IPS DF 4.7 (cell line): ENCODE results near the gene FOXK2.
A peak's percentile ranks its signal among the peaks of the same experiment; 100 is the strongest.

ENCODE experiments used
- DNase-seq: peaks from one replicate; pipeline ENCODE4 v3.0.0-alpha.2; 2013; ENCODE audit warnings: low spot score; ENCODE audit errors: extremely low read depth

Gene FOXK2

DNA sequence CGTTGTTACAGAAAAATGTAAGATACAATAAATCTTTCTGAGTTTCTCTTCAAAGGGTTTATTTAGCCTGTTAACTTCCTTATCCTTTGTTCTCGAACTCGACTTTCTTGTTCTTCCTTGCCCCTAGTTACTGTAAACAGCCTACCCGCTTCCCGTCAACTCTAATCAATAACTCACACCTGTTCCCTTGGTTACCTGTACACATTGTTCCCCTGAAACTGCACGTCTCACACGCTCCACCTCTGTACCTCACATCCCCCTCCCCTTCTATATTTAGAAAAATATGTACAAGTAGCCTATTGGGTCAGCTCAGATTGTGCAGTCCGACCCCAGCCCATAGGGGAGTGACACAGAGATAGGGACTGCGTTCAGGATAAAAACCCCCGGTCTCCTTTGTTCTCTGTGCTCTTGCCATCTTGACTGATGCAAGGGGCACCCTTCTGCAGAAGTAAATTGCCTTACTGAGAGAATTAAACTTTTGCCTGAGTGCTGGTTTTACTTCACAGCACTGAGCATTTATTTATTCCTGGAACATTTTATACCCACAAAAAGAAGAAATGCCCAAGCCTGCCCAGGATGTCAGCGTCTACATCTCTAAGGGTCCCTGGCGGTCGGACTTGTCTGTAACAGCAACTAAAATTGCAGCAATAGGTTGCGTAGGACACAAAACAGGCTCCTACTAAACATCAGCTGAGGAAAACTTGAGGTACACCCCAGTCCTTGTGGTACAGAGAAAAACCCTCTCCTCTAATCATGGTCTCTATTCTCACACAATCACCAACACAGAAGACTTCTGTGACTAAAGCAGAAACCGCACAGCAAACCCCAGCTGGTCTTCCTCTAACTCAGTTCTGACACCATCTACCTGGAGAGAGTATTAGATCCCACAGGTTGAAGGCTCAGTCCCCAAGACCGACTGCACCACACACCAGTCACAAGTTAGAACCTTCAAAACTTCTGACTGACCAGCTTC, 117.4 kb downstream of the FOXK2 start:
- no peak for DNase-seq

DNA sequence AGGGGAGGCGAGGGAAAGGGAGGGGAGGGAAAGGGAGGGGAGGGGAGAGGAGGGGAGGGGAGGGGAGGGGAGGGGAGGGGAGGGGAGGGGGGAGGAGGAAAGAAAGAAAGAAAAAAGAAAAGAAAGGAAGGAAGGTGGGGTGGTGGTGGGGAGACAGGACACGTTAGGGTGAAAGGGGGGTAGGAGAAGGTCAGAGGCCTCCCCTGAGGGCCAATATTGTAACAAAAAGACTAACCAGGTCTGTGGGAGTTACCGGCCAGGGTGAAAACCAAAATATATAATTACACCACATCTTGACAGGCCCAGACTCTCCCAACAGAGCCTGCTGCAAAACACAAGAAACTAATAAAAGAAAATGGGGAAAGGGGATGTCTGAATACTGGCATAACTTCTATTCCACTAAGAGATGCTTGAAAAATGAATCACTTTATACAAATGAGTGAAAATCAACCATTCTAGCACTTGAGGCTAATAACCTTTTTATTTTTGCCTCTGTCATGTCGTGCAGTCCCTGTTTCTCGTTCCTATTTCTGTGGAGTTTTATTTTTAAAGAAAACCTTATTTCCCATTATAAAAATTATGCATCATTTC, 118.7 kb downstream of the FOXK2 start:
- DNase-seq: no peak

DNA sequence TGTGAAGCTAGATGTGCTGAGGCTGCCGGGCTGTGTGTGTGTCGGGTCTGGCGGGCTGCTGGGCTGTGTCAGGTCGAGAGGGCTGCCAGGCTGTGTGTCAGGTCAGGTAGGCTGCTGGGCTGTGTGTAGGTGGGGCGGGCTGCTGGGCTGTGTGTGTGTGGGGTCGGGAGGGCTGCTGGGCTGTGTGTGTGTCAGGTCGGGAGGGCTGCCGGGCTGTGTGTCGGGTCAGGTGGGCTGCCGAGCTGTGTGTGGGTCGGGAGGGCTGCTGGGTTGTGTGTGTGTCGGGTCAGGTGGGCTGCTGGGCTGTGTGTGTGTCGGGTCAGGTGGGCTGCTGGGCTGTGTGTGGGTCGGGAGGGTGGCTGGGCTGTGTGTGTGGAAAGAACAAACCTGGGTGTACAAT, 120.1 kb downstream of the FOXK2 start:
- DNase-seq: no peak

DNA sequence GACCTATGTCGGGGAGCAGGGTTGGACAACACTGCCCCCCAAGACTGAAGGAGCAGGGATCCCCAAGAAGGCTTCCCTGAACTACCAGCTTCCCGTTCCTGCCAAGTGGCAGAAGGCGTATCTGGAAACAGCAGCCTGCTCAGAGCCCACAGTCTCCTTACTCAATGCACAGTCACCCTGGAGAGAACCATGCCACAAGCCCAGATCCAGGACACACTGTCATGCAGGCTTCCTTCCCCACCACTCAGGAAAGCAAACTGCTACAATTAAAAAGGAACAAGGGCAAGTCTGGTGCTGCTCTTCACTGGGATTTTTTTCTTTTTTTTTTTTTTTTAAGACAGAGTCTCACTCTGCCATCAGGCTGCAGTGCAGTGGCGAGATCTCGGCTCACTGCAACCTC, 120.5 kb downstream of the FOXK2 start:
- no peak for DNase-seq

DNA sequence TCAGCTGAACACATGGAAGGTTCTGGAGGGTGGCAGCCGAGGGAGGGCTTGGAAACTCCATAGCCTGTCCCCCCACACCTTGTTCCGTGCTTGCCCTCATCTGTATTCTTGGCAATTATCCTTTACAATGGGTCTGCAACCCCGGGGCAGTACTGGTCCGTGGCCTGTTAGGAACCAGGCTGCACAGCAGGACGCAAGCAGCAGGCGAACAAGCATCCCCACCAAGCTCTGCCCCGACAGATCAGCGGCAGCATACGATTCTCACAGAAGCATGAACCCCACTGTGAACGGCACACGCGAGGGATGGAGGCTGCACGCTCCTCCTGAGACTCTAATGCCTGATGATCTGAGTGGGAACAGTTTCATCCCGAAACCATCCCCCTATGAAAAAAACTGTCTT, 122.5 kb downstream of the FOXK2 start:
- DNase-seq: no peak

DNA sequence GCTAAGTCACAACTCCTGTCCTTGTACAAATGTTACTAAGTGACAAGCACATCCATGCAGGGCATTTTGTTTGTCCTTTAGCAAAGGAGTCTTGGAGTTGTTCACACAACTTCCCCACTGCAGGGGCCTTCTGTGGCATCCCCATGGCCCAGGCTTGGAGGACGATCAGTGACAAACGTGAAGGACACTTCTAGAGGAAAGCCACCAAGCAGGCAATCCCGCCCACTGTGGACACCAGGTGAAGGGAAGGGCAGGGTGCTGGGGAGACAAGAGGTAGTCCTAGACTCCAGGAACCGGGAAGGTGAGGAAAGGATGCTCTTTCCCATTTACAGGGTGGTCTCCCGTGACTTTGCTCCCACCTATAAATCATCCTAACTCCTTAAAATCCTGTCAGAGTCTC, 124.6 kb downstream of the FOXK2 start:
- DNase-seq: no peak

DNA sequence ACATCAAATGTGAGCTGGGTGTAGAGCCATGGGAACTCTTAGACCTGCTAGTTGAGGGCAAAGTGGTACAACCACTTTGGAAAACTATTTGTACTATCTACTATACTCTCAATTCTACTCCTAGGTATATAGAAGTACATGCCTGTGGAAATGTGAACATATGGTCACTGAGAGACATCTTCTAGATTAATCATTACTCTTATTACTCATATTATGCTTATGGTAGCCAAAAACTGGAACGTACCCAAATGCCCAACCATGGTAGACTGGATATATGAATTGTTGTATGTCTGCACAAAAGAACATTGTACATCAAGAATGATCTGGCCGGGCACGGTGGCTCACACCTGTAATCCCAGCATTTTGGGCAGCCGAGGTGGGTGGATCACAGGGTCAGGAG, 126.0 kb downstream of the FOXK2 start:
- no peak for DNase-seq

DNA sequence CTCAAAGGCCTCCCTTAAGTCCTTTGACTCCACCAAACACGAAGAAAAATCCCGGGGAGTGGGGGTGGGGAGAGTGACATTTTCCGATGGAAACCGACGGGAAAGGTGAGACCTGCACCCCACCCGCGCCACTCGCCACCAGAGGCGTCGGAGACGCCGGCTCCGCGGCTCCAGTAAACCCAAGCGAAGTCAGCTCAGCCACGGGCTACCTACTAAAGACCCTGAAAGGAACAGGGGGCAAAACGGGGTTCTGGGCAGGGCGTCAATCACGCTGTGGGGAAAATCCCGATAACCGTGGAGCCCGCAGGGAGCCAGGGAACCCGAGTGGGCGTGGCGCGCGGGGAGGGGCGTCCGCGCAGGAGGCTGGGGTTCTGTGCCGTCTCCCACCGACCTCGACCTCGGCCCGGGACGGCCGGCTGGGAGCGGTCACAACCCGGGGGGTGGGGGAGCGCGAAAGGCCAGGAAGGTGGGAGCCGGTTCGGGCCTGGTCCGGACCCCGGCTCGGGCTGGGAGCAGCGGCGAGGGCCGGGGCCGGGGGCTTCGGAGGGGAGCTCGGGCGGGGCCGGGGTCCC, 128.1 kb downstream of the FOXK2 start:
- no peak for DNase-seq

DNA sequence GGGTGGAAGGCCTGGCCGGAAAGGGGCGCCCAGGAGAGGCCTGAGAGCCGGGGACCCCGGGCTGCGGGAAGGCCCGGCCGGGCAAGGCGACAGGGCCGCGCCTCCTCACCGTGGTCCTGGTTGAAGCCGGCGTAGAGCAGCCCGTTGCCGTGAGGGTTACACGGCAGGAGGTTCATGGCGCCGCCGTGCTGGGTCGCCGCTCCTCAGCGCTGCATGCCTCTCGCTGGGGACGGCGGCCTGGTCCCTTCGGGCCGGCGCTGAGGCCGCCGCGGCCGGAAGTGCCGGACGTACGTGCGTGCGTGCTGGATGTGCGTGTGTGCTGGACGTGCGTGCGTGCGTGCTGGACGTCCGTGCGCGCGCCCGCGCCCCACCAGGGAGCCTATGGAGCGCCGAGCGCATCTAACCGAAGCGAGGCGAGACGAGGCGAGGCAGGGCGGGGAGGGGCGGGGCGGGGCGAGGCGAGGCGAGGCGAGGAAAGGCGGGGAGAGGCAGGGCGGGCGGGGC, 128.7 kb downstream of the FOXK2 start, which contains the start of gene WDR45B:
Gene WDR45B (minus strand): TSS at position 280 of the 504 bp plus-strand sequence. CDS start 104 bp downstream, at position 176.
- peak; percentile 44 for DNase-seq

DNA sequence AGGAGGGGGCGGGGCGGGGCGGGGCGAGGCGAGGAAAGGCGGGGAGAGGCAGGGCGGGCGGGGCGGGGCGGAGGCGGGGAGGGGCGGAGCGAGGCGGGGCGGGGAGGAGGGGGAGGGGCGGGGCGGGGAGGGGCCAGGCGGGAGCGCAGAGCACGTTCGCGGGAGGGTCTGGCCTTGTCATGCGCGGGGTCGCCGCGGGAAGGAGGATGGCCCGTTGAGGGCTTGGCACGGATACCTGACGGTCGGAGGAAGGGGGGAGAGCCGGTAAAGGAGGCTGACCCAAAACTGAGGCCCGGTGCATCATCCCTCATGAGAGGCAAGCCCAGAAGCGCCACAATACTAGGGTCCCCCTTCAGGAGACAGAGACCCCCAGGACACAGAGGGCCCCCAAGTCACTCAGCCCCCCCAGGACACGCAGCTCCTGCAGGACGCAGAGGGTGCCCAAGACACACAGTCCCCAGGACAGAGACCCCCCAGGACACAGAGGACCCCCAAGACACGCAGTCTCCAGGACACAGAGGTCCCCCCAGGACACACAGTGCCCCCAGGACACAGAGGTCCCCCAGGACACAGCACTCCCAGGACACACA, 129.3 kb downstream of the FOXK2 start:
- DNase-seq: no peak

DNA sequence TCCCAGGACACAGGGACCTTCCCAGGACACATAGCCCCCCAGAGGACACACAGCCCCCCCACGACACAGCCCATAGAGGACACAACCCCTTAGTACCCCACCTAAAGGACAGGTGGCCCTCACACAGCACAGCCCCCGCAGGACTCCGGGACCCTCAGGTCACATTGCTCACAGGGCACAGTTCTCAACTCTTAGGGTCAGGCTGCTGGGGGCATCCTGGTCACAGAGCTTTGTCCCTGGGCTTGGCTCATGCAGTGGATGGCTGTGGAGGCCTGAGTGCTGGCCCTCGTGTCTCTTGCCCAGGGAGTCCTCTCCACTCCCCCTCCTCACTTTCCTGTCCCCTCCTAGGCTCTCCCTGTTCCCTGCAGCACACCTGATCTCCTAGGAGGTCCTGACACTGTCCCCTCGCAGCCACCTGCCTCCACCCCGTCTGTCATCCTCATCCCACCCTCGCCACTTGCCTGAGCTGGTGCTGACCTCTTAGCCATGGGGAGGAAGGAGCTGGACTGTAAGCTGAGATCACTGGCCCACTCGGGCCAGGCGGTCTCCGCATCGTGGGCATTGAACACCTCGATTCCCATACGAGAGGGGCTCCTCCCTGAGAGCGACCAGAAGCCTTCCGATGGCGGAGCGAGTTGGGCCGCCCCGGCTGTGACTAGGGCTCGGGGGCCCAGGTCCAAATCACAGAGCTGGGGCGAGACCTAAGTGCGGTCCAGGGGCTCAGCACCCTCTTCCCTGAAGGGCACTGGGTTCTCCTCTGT, 130.1 kb downstream of the FOXK2 start:
- no peak for DNase-seq

DNA sequence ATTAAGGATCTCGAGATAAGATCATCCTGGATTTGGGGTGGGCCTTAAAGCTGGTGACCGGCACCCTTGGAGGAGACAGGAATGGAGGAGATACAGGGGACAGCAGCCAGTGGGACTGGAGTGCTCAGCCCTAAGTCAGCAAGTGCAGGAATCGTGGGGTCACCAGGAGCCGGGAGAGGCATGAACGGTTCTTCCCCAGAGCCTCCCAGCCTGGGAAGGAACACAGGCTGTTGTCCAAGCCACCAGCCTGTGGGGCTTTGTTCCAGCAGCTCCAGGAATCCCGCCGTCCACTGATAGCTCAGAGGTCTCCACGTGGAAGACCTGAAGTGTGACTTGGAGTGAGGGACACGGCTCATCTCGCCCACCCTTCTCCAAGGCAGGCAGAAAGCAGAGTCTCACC, 131.2 kb downstream of the FOXK2 start:
- no peak for DNase-seq

DNA sequence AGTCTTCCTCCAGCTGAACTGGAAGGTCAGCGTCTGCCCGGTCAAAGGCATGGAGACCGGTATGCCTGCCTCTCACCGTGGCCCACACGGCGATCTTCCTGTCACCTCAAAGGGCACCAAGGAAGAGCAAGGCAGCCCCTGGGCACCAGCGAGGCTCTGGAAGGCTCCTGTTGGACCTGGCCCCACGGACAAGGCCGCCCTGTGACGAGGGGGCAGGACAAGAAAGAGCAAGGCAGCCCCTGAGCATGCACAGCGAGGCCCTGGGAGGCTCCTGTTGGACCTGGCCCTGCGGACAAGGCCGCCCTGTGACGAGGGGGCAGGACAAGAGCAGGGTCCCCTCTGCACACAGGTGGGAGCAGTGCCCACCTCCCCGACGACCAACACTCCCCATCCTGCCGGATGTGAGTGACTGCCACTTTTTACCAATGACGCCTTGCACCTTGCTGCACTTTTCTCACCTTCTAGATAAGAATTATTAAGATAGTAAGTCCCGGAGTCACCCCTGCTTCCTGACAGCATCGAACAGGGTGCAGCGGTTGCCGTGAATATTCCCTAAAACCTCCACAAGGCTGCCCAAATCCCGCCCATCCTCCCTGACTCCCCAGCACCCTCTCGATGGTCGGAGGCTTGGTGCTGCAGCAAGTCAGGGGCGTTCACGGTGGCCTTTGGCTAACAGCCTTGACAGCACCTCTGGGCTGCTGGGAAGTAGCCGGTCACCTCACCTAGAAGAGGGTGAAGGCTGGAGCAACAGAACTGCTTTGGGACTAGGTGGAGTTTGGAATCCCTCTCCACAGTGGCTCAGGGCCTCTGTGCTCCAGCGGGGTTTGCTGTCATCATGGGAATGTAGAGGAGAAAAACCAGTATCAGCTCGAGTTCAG, 134.4 kb downstream of the FOXK2 start:
- DNase-seq: no peak
